GM18502 (cell line): ENCODE data around the gene LRRC4.

Experiments
- ATAC-seq: cut with Tn5 transposase; IDR thresholded peaks from one replicate; pipeline ENCODE4 v1.9.1; 2021; ENCODE audit warnings: mild to moderate bottlenecking; ENCODE audit not compliant: unreplicated experiment, poor library complexity

The LRRC4 gene

GRCh38 chr7:128030654-128031611, at the start of gene LRRC4:
Gene LRRC4, minus strand, starts transcription at chr7:128031437. Its CDS starts 797 bp downstream, at chr7:128030640.
- ATAC-seq, result peak; percentile 42

DNA sequence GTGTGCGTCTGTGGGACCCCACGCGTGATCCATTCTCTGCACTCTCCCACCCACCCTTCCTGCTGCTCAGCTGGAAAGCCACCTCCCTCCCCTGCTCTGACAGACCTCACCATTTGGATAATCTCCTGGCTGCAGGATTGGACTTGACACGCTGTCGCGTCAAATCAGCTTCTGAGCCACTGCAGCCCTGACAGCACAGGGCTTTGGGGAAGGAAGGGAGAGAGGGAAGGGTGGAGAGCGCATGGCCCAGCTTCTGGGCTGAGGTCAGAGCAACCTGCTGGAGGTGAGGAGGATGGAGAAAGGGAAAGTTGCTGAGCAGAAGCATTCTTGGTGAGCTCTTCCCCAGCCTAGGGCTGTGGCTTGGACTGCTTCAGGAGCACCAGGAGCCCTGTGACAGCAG, 48.9 kb upstream of the LRRC4 start:
- ATAC-seq, result no peak

DNA sequence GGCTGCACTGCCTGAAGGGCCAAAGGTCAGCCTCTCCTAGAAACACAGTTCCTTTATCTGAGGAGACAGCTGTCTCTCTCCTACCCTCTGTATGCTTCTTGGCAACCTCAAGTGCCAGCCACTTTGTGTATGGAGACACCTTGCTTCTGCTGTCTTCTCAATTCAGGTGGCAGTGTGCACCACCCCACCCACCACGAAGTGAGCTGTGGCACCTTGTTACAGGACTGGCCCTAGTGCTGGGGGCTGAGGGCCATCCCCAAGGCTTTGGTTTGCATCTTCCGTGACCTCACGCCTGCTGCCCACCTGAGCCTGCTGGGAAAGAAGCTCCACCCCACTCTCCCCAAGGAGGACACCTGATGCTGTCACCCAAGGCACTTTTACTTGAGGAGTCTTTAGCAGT, 47.1 kb upstream of the LRRC4 start:
- ATAC-seq, result no peak

- ATAC-seq, result no peak
These were observed 45.6 kb upstream of the LRRC4 start for GRCh38 chr7:128076796-128077271.

DNA sequence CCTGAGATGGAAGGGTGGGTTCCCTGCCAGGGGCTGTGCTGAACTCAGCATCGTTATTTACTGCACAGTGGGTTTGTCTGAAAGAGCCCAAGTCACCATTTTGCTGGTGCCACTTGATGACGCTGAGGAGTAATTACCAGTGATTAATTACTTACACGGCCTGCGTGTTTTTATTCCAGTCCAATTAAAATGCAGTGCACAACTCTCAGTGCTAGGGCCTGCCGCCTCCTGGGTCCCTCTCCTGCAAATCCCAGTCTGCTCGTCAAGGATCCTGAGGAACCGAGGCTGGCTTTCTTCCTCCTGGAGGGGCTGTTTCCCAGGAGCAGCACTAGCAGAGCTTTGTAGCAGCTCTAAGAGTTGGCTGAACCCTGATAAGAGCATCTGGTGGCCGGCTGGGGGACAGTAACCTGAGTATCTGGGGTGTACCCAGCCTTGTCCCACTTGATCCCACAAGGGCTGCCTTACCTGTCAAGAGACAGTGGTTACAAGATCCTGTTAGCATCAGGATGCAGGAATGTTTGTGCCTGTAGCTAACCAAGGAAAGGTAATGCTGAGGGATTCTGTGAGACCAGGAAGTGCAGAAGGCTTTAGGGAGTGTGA, 45.1 kb upstream of the LRRC4 start:
- no peak for ATAC-seq

DNA sequence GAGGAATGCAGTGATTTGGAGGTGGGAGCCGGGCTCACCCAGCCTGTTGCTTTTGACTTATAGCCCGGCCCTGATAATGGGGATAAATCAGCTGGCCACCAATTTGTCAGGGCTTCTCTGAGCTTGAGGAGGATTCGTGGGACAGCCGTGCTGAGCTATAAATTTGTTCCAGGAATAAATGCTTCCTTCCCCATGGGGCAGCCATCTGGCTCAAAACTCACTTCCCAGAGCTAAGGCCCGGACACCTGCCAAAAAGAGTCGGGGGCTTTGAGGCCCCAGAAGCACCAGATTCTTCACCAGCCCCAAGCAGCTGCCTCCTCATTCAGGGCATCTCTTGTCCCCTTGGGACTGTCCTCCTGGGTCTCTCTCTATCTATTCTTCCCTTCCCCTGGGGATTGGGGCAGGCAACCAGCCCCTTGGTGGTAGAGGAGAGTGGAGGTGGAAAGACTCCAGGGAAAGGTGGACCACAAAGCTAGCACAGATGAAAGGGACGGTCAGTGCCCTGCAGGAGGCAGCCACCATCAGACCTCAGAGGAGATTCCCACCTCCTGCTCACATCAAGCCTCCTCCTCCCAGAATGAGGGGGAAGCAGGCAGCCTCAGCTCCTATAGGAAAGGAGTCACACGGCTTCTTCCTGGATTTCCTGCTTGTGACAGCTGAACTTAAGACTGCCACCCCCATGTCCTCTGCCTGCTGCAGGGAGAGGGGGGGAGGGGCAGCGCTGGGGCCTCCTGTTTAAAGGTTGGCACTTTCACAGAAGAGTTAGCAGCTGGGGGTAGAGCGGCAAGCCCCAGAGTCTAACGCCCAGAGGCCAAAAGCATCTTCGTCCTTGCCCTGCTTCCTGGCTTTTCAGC, 44.2 kb upstream of the LRRC4 start:
- no peak for ATAC-seq

DNA sequence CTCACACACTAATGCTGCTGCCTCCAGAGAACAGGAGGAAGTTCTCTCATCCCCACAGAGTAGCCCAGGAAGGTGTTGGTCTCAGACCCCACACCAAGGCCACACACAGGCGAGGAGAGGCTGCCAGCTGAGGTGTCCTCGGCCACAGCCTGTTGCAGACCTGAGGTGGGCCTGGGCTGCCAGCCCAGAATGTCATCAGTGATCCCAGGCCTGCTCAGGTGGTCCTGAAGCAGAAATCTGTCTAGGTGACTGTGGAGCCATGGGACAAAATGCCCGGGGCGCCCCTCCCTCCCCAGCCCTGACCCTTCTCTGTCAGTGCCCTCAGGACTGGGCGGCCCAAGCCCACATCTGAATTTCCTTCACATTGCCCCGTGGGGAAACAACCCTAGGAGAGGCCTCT, 43.5 kb upstream of the LRRC4 start:
- ATAC-seq, result no peak

- ATAC-seq, result no peak
These were observed 43.1 kb upstream of the LRRC4 start for GRCh38 chr7:128074336-128074735.

GRCh38 chr7:128073671-128074310, 42.6 kb upstream of the LRRC4 start:
- no peak for ATAC-seq

DNA sequence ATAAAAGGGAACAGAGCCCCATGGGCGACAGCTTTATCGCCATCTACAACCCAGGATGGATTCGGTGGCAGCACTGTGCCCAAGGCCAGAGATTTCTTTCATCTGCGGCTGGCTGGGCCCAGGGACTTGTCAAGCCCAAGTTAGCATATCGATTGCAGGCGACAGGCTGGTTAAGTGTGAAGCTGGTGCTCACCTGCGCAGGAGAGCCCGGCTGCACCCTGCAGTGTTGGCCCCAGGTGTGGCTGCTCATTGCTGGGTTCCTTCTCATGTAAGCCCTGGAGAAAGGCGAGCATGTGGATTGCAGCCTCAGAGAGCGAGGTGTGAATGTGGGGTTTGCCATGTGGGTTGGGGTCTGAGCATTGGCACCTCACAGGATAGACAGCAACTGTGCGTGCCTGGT, 40.6 kb upstream of the LRRC4 start:
- ATAC-seq, result no peak

DNA sequence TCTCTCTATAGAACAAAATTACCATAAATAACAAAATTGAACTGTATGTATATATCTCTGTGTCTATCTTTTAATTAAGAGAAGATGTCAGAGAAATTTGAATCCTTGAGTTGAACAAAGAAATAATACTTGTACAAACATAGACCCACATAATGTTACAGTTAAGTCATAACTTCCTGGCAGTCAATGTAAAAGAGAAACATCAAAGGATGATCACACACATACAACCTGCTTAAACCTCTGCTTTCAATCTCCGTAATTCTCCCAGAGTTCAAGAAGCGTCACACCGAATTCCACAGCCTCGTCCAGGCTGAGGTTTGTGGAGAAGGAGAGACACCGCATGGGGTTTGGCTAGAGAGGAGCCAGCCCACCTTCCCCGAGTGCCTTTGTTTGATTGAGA, 40.1 kb upstream of the LRRC4 start:
- ATAC-seq, result no peak

DNA sequence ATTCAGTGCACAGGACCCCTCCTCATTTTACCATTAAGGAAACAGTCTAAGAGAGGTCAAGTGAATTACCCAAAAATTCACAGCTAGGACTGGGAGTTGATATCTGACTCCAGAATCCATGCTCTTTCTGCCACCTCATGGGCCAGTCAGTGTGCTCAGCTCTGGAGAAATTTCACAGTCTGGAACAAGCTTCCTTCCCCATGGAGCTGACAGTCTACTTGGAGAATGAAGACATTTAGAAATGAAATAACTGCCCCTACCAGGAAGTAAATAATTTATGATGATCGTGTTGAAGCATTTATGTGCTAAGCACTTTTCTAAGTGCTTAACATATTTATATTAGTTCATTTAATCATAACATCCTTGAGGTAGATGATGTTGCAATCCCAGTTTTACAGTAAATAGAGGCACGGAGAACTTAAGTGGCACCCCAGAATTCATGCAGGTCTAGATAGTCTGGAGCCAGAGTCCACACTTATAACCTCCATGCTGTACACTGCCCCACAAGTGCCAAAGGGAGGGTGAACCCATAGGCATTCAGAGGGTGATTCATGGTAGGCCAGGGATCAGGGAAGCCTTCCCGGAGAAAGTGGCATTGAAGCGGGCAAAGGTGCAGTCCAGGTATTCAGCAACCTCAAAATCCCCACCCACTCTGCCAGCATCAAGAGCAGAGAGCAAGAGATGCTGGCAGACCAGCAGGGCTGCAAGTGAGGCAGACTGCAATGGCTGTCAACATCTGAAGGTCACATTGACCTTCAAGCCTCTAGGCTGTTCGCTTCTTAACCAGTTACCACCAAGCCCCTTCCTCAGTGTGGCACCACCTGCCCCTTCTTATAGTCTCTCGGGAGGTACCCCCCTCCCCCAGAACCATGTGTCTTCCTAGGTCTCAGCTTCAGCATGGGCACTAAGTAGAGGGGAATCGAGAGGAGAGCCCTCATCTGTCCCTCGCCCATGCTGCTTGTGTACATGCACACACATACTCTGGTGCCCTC, 38.4 kb upstream of the LRRC4 start:
- no peak for ATAC-seq

DNA sequence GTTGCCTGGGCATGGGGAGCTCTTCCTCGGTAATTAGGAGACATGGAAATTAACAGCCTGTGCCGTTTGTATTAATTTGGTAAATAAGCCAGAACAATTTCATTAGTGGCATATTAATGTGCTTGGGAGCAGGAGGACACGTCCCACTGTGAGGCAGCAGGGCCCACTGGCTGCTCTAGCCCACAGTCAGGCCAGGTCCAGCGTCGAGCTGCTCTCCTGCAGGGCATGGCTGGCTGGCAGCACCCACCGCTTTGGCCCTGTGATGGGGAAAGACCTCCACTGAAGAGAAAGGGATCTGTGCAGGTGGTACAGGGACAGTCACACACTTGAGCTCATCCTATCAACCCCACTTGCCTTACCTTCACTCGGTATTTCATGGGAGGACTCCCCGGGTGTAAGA, 37.5 kb upstream of the LRRC4 start:
- no peak for ATAC-seq

GRCh38 chr7:128067983-128068382, 36.7 kb upstream of the LRRC4 start:
- no peak for ATAC-seq

GRCh38 chr7:128066858-128067257, 35.6 kb upstream of the LRRC4 start:
- no peak for ATAC-seq

- no peak for ATAC-seq
These were observed 35.2 kb upstream of the LRRC4 start for GRCh38 chr7:128066395-128066794.

DNA sequence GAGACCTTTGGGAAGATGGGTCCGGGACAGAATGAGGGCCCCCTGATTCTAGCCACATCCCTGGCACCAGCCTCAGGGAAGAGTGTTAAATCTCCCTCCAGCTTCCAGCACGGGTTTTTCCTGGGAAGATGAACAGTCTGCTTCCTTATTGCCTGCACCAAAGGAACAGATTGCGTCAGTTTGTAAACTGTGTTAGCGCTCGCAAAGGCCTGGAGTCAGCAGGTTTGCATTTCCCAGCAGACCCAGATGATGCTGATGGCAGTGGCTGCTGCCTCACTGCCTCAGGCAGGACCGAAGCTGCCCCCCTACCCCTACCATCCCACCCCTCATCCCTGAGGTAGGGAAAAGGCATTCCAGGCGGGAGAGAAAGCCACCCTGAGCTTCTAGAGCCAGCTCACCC, 34.6 kb upstream of the LRRC4 start:
- ATAC-seq, result no peak

- ATAC-seq, result no peak
These were observed 31.9 kb upstream of the LRRC4 start for GRCh38 chr7:128063088-128063487.

- ATAC-seq, result no peak
These were observed 28.8 kb upstream of the LRRC4 start for GRCh38 chr7:128060018-128060417.
